ENCODE results near the gene OR10A6. TPM values are rescaled to one million over a fixed set of nuclear protein-coding genes. Genes with fewer than 3 reads are reported as not detected.

The OR10A6 gene
- polyA plus RNA-seq, 2 of the 4 experiments (the other 2 are of a cell fraction) = not detected

DNA sequence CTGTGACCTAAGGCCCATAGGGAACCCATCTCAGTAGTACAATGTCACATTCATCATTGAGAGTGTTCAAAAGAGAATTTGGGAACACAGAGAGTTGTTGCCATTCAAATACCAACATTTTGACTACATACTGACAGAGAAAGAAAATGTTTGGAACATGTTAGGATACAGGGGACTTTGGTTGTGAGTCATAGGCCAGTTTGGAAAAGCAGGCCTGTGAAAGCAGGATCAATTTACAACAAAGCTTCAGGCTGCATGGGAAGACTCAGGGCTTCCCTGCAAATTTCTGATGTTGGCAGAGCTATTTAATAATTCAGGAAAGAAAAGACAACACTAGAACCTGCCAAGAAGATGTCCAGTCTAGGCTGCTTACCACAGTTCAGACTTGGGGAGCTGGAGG is 33.8 kb upstream of the OR10A6 start (continued):
- TF ChIP-seq, protein P1, sequence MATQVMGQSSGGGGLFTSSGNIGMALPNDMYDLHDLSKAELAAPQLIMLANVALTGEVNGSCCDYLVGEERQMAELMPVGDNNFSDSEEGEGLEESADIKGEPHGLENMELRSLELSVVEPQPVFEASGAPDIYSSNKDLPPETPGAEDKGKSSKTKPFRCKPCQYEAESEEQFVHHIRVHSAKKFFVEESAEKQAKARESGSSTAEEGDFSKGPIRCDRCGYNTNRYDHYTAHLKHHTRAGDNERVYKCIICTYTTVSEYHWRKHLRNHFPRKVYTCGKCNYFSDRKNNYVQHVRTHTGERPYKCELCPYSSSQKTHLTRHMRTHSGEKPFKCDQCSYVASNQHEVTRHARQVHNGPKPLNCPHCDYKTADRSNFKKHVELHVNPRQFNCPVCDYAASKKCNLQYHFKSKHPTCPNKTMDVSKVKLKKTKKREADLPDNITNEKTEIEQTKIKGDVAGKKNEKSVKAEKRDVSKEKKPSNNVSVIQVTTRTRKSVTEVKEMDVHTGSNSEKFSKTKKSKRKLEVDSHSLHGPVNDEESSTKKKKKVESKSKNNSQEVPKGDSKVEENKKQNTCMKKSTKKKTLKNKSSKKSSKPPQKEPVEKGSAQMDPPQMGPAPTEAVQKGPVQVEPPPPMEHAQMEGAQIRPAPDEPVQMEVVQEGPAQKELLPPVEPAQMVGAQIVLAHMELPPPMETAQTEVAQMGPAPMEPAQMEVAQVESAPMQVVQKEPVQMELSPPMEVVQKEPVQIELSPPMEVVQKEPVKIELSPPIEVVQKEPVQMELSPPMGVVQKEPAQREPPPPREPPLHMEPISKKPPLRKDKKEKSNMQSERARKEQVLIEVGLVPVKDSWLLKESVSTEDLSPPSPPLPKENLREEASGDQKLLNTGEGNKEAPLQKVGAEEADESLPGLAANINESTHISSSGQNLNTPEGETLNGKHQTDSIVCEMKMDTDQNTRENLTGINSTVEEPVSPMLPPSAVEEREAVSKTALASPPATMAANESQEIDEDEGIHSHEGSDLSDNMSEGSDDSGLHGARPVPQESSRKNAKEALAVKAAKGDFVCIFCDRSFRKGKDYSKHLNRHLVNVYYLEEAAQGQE (IDR thresholded peaks at IDR 0.05) = no peak
- TF ChIP-seq RAD21 (conservative IDR thresholded peaks at IDR 0.05 in 1 of 2, IDR thresholded peaks at IDR 0.05 in 1 of 2) (no peak), NFE2L2 (conservative IDR thresholded peaks at IDR 0.05; ENCODE audit: low read length) (no peak), FOXS1 (CRISPR knock-in tag; IDR thresholded peaks at IDR 0.05) (no peak), ZSCAN20 (CRISPR knock-in tag; IDR thresholded peaks at IDR 0.05) (no peak)
- TF ChIP-seq, protein P2, sequence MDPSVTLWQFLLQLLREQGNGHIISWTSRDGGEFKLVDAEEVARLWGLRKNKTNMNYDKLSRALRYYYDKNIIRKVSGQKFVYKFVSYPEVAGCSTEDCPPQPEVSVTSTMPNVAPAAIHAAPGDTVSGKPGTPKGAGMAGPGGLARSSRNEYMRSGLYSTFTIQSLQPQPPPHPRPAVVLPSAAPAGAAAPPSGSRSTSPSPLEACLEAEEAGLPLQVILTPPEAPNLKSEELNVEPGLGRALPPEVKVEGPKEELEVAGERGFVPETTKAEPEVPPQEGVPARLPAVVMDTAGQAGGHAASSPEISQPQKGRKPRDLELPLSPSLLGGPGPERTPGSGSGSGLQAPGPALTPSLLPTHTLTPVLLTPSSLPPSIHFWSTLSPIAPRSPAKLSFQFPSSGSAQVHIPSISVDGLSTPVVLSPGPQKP (IDR thresholded peaks at IDR 0.05; ENCODE audit: low read depth, low read length) = no peak

DNA sequence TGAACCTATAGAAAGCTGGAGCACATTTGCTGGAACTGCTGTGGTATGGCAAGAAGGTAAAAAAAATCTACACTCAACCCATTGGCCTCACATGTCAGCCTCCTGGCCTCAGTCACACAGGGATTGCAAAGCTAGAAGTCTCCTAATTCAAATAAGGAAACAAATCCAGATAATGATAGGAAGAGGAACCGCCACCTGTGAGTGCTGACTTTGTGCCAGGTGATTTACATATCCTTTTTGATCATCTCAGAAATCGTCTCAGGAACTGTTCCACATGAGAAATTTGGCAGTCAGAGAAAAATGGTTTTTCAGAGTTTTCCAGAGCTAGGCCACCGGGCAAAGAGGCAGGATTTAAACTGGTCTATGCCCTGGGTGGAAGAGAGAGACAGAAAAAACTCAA is 33.2 kb upstream of the OR10A6 start:
- ATAC-seq (no peak), DNase-seq (ENCODE audit: low read depth in 1 of 2, low spot score in 1 of 2) (no peak), FAIRE-seq (no peak)
- H3K9me3 ChIP-seq = no peaks in the 10 kb centered on the region
- H3K27ac ChIP-seq = no peak overlapping the region
- POLR2A ChIA-PET = no interaction called here
- 33% methylated on average over 3 of the region's 3 CpGs for WGBS (ENCODE audit: missing lambda C conversion rate)
- H3K4me1 ChIP-seq = no peaks in the 10 kb centered on the region
- TF ChIP-seq PHF8 (IDR thresholded peaks at IDR 0.05; ENCODE audit: borderline replicate concordance, low read depth) (no peak), SREBF2 (IDR thresholded peaks at IDR 0.05) (no peak), POLR2A (IDR thresholded peaks at IDR 0.05; ENCODE audit: low read length) (no peak), KDM1A (IDR thresholded peaks at IDR 0.05; ENCODE audit: low read depth) (no peak)
- TF ChIP-seq, protein P3, sequence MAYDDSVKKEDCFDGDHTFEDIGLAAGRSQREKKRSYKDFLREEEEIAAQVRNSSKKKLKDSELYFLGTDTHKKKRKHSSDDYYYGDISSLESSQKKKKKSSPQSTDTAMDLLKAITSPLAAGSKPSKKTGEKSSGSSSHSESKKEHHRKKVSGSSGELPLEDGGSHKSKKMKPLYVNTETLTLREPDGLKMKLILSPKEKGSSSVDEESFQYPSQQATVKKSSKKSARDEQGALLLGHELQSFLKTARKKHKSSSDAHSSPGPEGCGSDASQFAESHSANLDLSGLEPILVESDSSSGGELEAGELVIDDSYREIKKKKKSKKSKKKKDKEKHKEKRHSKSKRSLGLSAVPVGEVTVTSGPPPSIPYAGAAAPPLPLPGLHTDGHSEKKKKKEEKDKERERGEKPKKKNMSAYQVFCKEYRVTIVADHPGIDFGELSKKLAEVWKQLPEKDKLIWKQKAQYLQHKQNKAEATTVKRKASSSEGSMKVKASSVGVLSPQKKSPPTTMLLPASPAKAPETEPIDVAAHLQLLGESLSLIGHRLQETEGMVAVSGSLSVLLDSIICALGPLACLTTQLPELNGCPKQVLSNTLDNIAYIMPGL (CRISPR knock-in tag; IDR thresholded peaks at IDR 0.05; ENCODE audit: borderline replicate concordance) = no peak
- H3K4me2 ChIP-seq = no peak overlapping the region
- H3K4me3 ChIP-seq = no peak overlapping the region
- CTCF ChIA-PET = interaction anchor here (0.8 to 4.0 kb wide), 2 partner anchors 9 to 22 kb away, joined by 3 to 16 read pairs; partner anchors contain the start of gene EIF3F

DNA sequence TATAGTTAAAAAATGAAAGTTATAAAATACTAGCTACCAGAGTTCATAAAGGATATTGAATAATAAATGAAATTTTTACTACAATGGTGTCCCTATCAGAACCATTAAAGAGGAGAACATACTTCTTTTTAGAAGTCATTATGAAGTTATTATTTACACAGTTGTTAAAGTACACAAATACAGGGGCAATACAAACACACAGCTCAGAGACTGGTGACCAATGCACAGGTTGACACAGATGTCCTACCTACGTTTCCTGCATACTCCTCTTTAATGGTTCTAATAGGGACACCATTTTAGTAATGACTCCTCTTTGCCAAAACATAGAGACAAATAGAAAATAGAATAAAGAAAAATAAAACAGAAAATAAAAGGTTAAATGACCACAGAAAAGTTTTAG is 24.1 kb upstream of the OR10A6 start:
- Histone ChIP-seq H3K4me2 (no peak overlapping the region), H3K4me3 (no peak overlapping the region), H3K4me1 (no peaks in the 10 kb centered on the region), H3K9me3 (peaks cover 6% of the 10 kb centered on the region; the same call in 2 of the 3 replicates), H3K27ac (no peak overlapping the region)
- ChIA-PET CTCF (no interaction called here), POLR2A (no interaction called here)
- 11% methylated on average over 1 of the region's 1 CpG for WGBS (ENCODE audit: missing lambda C conversion rate)
- ATAC-seq (no peak), FAIRE-seq (no peak), DNase-seq (ENCODE audit: low read depth in 1 of 2, low spot score in 1 of 2) (no peak)
- no peak for TF ChIP-seq MYC (IDR thresholded peaks at IDR 0.05; ENCODE audit: borderline replicate concordance, low read length)
- TF ChIP-seq ESRRA (IDR thresholded peaks at IDR 0.05; ENCODE audit: borderline replicate concordance, low read length) = no peak
- TF ChIP-seq TFCP2L1 (CRISPR knock-in tag; IDR thresholded peaks at IDR 0.05) = no peak
- TF ChIP-seq TP53 (CRISPR knock-in tag; IDR thresholded peaks at IDR 0.05) = no peak
- no peak for TF ChIP-seq NR3C1 (IDR thresholded peaks at IDR 0.05)
- TF ChIP-seq CHD2 (IDR thresholded peaks at IDR 0.05; ENCODE audit: low read length, partially characterized antibody) = no peak
- TF ChIP-seq, protein P4, sequence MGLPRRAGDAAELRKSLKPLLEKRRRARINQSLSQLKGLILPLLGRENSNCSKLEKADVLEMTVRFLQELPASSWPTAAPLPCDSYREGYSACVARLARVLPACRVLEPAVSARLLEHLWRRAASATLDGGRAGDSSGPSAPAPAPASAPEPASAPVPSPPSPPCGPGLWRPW (IDR thresholded peaks at IDR 0.05) = no peak
- TF ChIP-seq, protein P5, sequence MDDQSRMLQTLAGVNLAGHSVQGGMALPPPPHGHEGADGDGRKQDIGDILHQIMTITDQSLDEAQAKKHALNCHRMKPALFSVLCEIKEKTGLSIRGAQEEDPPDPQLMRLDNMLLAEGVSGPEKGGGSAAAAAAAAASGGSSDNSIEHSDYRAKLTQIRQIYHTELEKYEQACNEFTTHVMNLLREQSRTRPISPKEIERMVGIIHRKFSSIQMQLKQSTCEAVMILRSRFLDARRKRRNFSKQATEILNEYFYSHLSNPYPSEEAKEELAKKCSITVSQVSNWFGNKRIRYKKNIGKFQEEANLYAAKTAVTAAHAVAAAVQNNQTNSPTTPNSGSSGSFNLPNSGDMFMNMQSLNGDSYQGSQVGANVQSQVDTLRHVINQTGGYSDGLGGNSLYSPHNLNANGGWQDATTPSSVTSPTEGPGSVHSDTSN (IDR thresholded peaks at IDR 0.05) = no peak
